GM23338 (cell line): ENCODE results near the gene MAPKAPK2. TPM values are rescaled to one million over a fixed set of nuclear protein-coding genes. Genes with fewer than 3 reads are reported as not detected.

Experiments used
- ATAC-seq: fragments of 200-7000 bp; cut with Tn5 transposase; 3 replicates; pipeline ENCODE4 v1.9.1; 2020
- DNase-seq: peaks from one replicate; pipeline ENCODE4 v3.0.0-alpha.2; 2015; ENCODE audit warnings: low spot score
- H2AFZ ChIP-seq: fragments of 200-600 bp; sonication (generic); 2 replicates; pipeline ENCODE4 v1.8.0; 2016; ENCODE audit warnings: antibody characterized with exemption, mild to moderate bottlenecking, moderate library complexity
- H3F3A ChIP-seq: fragments of 200-600 bp; sonication (generic); replicated peaks from 2 replicates; pipeline ENCODE4 v1.8.0; 2017; ENCODE audit warnings: antibody characterized with exemption, mixed run types, low read depth
- H3K27ac ChIP-seq: fragments of 200-600 bp; sonication (generic); 2 replicates; pipeline ENCODE4 v1.6.1; 2016; ENCODE audit warnings: low read depth
- H3K27me3 ChIP-seq: fragments of 200-600 bp; sonication (generic); 2 replicates; pipeline ENCODE4 v1.8.0; 2016; ENCODE audit warnings: mild to moderate bottlenecking, mixed run types, moderate library complexity; ENCODE audit not compliant: insufficient read depth
- H3K36me3 ChIP-seq: fragments of 200-600 bp; sonication (generic); 2 replicates; pipeline ENCODE4 v1.8.0; 2016; ENCODE audit warnings: mild to moderate bottlenecking; ENCODE audit not compliant: insufficient read depth
- H3K4me1 ChIP-seq: fragments of 200-600 bp; sonication (generic); 2 replicates; pipeline ENCODE4 v1.8.0; 2016; ENCODE audit warnings: mild to moderate bottlenecking, moderate library complexity; ENCODE audit not compliant: insufficient read depth
- H3K4me2 ChIP-seq: fragments of 200-600 bp; sonication (generic); 2 replicates; pipeline ENCODE4 v1.7.1; 2017; ENCODE audit warnings: mixed run types
- H3K4me3 ChIP-seq: fragments of 200-600 bp; sonication (generic); 2 replicates; pipeline ENCODE4 v1.6.1; 2016; ENCODE audit warnings: mixed run types
- H3K79me2 ChIP-seq: fragments of 200-600 bp; sonication (generic); replicated peaks from 2 replicates; pipeline ENCODE4 v1.8.0; 2017; ENCODE audit warnings: mild to moderate bottlenecking; ENCODE audit not compliant: insufficient read depth
- H3K9me2 ChIP-seq: fragments of 200-600 bp; sonication (generic); 2 replicates; pipeline ENCODE4 v1.8.0; 2017; ENCODE audit not compliant: insufficient read depth
- H4K20me1 ChIP-seq: fragments of 200-600 bp; sonication (generic); replicated peaks from 2 replicates; pipeline ENCODE4 v1.8.0; 2017; ENCODE audit warnings: mild to moderate bottlenecking; ENCODE audit not compliant: insufficient read depth
- H3K27ac Mint-ChIP-seq: 2 replicates; pipeline ENCODE4 v1.8.0; 2020; ENCODE audit warnings: inconsistent platforms, mild to moderate bottlenecking, moderate library complexity, mixed read lengths
- H3K27me3 Mint-ChIP-seq: 3 replicates; pipeline ENCODE4 v1.8.0; 2022; ENCODE audit warnings: low read depth, mild to moderate bottlenecking, moderate library complexity, mixed read lengths, inconsistent platforms; ENCODE audit not compliant: insufficient read depth, poor library complexity
- H3K36me3 Mint-ChIP-seq: 3 replicates; pipeline ENCODE4 v1.8.0; 2021; ENCODE audit warnings: low read depth, mild to moderate bottlenecking, inconsistent platforms, moderate library complexity, mixed read lengths
- H3K4me1 Mint-ChIP-seq: 3 replicates; pipeline ENCODE4 v1.8.0; 2020; ENCODE audit warnings: mild to moderate bottlenecking, inconsistent platforms, mixed read lengths
- H3K4me3 Mint-ChIP-seq: 3 replicates; pipeline ENCODE4 v1.8.0; 2021; ENCODE audit warnings: moderate library complexity, mild to moderate bottlenecking, inconsistent platforms, mixed read lengths
- H3K9me3 Mint-ChIP-seq: 3 replicates; pipeline ENCODE4 v1.8.0; 2020; ENCODE audit warnings: moderate library complexity, mild to moderate bottlenecking, inconsistent platforms, mixed read lengths
- EZH2phosphoT487 ChIP-seq: fragments of 200-600 bp; sonication (generic); IDR thresholded peaks from one replicate; pipeline ENCODE4 v1.8.1; 2018; ENCODE audit warnings: antibody characterized with exemption; ENCODE audit not compliant: unreplicated experiment
- REST ChIP-seq: IDR thresholded peaks from one replicate; pipeline ENCODE4 v1.6.1; 2018; ENCODE audit warnings: antibody characterized with exemption; ENCODE audit not compliant: unreplicated experiment
- ZNF462 ChIP-seq: fragments of 250-450 bp; sonication (Bioruptor Pico); IDR thresholded peaks from 2 replicates; pipeline ENCODE4 v1.5.0; 2020; ENCODE audit warnings: mild to moderate bottlenecking, moderate library complexity
- polyA plus RNA-seq: library from polyadenylated mRNA; unstranded; fragments of >200 nt; fragmentation: Nextera tagmentation; extraction: Ambion mirVana; gene quantifications from 2 replicates; pipeline ENCODE4 v1.2.1, GENCODE V29; 2016
- total RNA-seq: library from RNA; depleted of rRNA; stranded (reverse); fragments of >200 nt; shearing (Covaris generic); gene quantifications from 2 replicates; pipeline ENCODE4 v1.2.3, GENCODE V29; 2014

The MAPKAPK2 gene
- total and polyA plus RNA-seq, 2 experiments from 2014 or later = 10.1 to 30.4 TPM

GRCh38 chr1:206687915-206688442, 3.3 kb downstream of the MAPKAPK2 start:
- DNase-seq = peak; percentile 84
- Mint-ChIP-seq H3K9me3 (no peaks in the 10 kb centered on the region), H3K4me1 (peaks cover 65% of the 10 kb centered on the region), H3K4me3 (peak overlapping the region; percentile 94), H3K36me3 (peaks cover 3% of the 10 kb centered on the region; the same call in 1 of the 3 replicates), H3K27ac (peak overlapping the region; percentile 69), H3K27me3 (peaks cover 37% of the 10 kb centered on the region)
- H3K79me2 ChIP-seq = peaks cover 62% of the 10 kb centered on the region
- H3K4me3 ChIP-seq = peak overlapping the region; percentile 78
- H4K20me1 ChIP-seq = peaks cover 50% of the 10 kb centered on the region
- TF ChIP-seq REST (no peak), ZNF462 (CRISPR knock-in tag) (peak; percentile 52; the same call in 1 of the 2 replicates), EZH2phosphoT487 (no peak)
- peaks cover 36% of the 10 kb centered on the region for H3K27me3 ChIP-seq
- peak; percentile 84 for ATAC-seq
- peaks cover 11% of the 10 kb centered on the region; the same call in 1 of the 2 replicates for H3F3A ChIP-seq
- peak overlapping the region; percentile 86 for H3K4me2 ChIP-seq
- H2AFZ ChIP-seq = no peak overlapping the region
- no peaks in the 10 kb centered on the region for H3K9me2 ChIP-seq
- no peak overlapping the region for H3K27ac ChIP-seq
- peaks cover 42% of the 10 kb centered on the region for H3K4me1 ChIP-seq
- no peaks in the 10 kb centered on the region for H3K36me3 ChIP-seq
